IPS-18c (cell line): Measurements from ENCODE around the gene ILF3.

Experiments
- H3K4me3 ChIP-seq: 2 replicates; pipeline ENCODE4 v1.7.0; 2013; ENCODE audit warnings: low read depth, mild to moderate bottlenecking, low read length, moderate library complexity; ENCODE audit not compliant: insufficient read depth
- H3K9me3 ChIP-seq: one replicate; pipeline ENCODE4 v1.6.1; 2013; ENCODE audit warnings: mild to moderate bottlenecking, low read length, moderate library complexity; ENCODE audit not compliant: control insufficient read depth, insufficient read depth

The ILF3 gene

GRCh38 chr19:10686193-10686592, 32.0 kb downstream of the ILF3 start:
- Histone ChIP-seq H3K9me3 (no peaks in the 10 kb centered on the region), H3K4me3 (no peak overlapping the region)

GRCh38 chr19:10686661-10687517, 32.7 kb downstream of the ILF3 start:
- H3K4me3 ChIP-seq: no peak overlapping the region
- H3K9me3 ChIP-seq: no peaks in the 10 kb centered on the region

DNA sequence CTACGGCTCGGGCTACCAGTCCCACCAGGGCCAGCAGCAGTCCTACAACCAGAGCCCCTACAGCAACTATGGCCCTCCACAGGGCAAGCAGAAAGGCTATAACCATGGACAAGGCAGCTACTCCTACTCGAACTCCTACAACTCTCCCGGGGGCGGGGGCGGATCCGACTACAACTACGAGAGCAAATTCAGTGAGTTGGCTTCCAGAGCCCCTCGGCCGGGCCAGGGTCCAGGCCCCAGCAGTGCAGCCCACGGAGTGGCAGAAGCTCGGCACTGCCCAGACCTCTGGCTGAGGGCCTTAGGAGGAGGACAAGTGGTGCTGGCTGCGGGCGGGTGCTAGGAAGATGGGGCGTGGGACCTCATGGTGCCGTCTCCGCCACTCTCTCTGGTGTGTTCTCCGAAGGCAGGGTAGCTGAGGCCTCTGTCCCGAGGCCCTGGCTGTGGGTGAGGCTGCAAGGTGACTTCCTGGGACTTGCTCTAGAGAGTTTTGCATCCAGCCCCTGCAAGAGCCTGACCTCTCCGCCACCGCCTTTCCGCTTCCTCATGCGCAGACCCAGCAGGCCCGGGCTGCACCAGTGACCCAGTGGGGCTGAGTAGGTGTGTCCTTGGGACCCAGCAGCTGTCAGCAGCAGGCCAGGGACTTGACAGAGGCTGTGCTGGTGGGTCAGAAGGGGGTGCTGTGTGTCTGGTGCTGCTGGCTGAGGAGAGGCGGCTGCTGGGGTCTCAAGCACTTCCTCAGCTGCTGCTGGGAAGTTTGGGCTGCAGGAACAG, 33.6 kb downstream of the ILF3 start:
- H3K4me3 ChIP-seq: no peak overlapping the region
- no peaks in the 10 kb centered on the region for H3K9me3 ChIP-seq

- H3K9me3 ChIP-seq: no peaks in the 10 kb centered on the region
- H3K4me3 ChIP-seq: no peak overlapping the region
Measured at GRCh38 chr19:10688545-10689280, 34.6 kb downstream of the ILF3 start.

DNA sequence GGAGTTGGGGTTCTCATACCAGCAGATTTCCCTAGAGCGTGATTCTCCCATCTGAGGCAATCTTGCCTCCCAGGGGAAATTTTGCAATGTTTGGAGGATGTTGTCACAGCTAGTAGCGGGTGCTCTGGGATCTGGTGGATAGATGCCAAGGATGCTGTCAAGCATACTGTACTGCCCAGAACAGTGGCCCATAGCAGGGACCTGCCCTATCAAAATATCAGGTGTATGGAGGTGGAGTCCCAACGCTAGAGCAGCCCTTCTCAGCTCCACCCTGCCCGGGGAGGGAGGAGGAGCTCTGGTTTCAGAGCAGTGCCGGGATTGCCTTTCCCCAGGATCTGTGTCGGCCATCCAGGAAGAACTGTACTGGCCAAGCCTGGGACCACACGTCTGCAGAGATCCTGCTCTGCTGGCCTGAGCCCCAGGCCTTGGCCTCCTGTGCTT, 36.2 kb downstream of the ILF3 start:
- Histone ChIP-seq H3K4me3 (no peak overlapping the region), H3K9me3 (no peaks in the 10 kb centered on the region)

- Histone ChIP-seq H3K4me3 (no peak overlapping the region), H3K9me3 (no peaks in the 10 kb centered on the region)
Measured at GRCh38 chr19:10691178-10691881, 37.2 kb downstream of the ILF3 start.

GRCh38 chr19:10691883-10692282, 37.7 kb downstream of the ILF3 start:
- no peaks in the 10 kb centered on the region for H3K9me3 ChIP-seq
- no peak overlapping the region for H3K4me3 ChIP-seq

DNA sequence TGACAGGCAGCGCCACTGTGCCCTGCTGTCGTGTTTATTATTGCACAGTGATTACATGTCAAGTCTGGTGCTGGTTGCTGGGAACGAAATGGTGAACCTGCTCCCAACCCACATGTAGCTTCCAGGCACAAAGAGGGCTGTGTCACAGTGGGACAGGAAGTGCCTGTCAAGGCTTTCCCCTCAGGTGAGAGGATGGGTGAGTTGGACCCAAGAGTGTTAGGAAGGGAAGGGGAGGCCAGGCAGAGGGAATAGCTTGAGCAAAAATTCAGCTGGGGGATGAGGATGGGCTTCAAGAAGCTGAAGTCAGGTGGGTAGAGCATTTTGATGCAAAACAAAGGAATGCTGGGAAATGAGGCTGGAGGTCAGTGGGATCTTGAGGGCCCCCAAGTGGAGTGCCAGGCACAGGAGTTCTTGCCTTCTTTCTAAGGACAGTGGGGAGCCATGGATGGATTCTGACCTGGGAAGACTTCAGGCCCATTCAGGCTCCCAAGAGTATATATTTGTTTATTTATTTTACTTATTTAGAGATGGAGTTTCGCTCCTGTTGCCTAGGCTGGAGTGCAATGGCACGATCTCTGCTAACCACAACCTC, 38.6 kb downstream of the ILF3 start:
- Histone ChIP-seq H3K9me3 (no peaks in the 10 kb centered on the region), H3K4me3 (no peak overlapping the region)

DNA sequence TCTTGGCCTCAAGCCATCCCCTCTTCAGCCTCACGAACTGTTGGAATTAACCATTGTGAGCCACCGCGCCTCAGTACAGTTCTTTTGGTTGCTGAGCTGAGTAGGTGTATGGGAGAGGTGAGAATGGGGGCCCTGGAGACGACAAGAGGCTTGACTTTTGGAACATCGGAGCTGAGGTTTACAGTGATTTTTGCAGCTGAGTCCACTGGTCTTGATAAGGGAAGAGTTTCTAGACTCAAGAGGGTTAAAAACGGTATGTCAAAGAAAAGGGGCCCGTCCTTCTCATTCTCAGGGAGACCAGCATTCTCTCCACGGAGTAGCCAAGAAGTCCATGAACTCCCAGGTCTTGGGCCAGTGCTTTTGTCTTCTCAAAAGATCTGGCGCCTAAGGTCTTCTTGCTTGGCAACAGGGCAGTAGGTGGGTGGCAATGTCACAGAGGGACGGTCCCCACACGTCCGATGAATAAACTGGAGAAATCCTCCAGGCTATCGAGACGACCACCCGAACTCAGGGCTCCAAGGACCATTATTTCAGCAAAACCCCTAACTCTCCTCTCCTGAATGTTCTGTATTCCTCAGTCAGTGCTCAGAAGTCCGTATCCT, 40.7 kb downstream of the ILF3 start:
- no peaks in the 10 kb centered on the region for H3K9me3 ChIP-seq
- H3K4me3 ChIP-seq: no peak overlapping the region

GRCh38 chr19:10695401-10696398, 41.6 kb downstream of the ILF3 start:
- no peaks in the 10 kb centered on the region for H3K9me3 ChIP-seq
- H3K4me3 ChIP-seq: peak overlapping the region; percentile 41; the same call in 1 of the 2 replicates

DNA sequence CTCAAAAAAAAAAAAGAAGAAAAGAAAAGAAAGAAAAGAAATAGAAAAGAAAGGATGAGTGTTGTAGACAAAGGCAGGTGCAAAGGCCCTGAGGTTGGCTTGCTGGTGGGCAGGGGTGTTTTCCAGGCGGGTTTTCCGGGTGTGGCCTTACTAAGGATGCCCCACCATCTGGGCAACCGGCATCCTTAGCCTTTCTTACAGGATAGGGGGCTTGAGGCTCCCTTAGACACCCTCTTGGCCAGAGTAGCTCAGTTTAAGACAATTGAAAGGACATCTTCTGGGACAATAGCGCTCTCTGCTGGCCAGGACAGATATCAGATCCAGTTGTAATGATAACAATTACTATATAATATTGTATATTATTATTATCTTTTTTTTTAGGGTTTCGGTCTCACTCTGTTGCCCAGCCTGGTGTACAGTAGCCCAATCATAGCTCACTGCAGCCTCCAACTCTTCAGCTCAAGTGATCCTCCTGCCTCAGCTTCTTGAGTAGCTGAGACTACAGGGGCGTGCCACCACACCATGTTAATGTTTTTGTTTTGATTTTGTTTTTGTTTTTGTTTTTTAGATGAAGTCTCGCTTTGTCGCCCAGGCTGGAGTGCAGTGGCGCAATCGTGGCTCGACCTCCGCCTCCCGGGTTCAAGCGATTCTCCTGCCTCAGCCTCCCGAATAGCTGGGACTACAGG, 45.6 kb downstream of the ILF3 start:
- H3K9me3 ChIP-seq: no peaks in the 10 kb centered on the region
- H3K4me3 ChIP-seq: no peak overlapping the region

DNA sequence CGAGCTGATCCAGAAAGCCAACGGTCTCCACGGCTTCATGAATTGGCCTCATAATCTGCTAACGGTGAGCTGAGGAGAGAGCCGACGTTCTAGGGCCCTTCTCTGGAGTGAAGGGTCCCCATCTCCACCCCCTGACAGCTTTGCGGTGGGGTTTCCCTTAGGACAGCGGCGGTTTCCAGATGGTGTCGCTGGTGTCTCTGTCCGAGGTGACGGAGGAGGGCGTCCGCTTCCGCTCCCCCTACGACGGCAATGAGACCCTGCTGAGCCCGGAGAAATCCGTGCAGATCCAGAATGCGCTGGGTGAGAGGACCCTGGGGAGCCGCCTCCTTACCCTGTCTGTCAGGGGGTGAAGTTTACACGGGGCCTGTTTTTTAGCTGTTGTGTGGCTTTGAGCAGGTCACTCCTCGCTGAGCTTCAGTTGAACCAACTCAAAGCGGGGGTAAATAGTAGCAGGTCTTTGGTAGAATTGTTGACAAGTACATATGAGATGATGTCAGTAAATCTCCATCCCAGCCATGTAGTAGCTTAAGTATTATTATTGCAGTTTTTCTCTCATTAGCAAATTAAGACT, 47.9 kb downstream of the ILF3 start:
- H3K4me3 ChIP-seq: peak overlapping the region; percentile 93
- no peaks in the 10 kb centered on the region for H3K9me3 ChIP-seq

DNA sequence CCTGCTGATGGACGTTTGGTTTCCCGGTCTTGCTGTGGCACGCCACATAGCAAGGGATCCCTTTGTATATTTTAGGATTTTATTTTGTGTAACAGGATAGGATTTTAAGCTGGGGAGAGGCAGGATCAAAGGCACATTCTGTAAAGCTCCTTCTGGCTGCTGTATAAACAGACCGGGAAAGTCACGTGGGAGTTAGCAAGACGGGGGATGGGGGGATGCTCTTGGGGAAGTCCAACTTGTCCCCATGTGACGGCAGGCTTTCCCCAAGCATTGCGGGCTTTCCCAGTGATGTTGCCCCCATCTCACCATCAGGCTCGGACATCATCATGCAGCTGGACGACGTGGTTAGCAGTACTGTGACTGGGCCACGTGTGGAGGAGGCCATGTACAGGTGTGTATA, 52.8 kb downstream of the ILF3 start:
- H3K9me3 ChIP-seq: no peaks in the 10 kb centered on the region

DNA sequence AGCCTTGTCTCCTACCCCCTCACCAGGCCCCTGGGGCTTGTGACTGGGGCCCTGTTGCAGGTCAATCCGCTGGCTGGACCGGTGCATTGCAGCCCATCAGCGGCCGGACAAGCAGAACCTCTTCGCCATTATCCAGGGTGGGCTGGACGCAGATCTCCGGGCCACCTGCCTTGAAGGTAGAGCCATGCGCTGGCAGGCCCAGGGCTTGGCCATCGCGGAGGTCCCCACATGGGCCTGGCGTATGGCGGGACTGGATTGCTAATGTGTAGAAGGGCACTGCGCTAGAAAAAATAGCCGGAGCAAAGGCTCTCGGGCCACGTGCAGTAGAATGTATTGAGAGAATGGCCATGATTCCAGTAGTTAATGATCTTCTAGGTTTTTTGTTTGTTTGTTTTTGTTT, 53.3 kb downstream of the ILF3 start:
- H3K9me3 ChIP-seq: no peaks in the 10 kb centered on the region
- no peak overlapping the region for H3K4me3 ChIP-seq

More for the DNA sequence above, 52.8 kb downstream of the ILF3 start:
- H3K4me3 ChIP-seq: no peak overlapping the region

DNA sequence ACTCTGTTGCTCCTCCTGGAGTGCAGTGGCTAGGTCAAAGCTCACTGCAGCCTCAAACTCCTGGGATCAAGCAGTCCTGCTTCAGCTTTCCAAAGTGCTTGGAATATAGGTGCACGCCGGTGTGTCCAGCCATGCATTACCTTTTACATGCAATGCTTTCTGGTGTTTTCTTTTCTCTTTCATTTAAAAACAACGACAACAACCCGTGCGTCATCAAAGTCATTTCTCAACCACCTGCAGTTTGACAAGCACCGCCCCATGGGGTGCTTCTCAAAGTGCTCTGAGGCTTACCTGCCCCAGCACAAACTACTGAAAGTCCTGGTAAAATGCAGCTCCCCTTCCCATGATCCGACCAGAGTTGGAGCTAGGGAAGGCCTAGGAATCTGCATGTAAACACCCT, 54.1 kb downstream of the ILF3 start:
- Histone ChIP-seq H3K4me3 (no peak overlapping the region), H3K9me3 (no peaks in the 10 kb centered on the region)
